ENCODE results near the gene LRCH1.
"Not testable (repeated sequence)": the region's sequence is repeated elsewhere in the genome, so short reads cannot be mapped to it uniquely, and the experiment has no call there.

GRCh38 chr13:46769925-46770324, 217.0 kb downstream of the LRCH1 start:
- not testable (repeated sequence) for TF ChIP-seq CTCF, POLR2A (IDR thresholded peaks at IDR 0.05)

Data from lower leg skin (tissue), 3 donors.